Common myeloid progenitor, CD34-positive (primary cell): Measurements from ENCODE around the gene RANBP3.

Experiments used
- CTCF ChIA-PET: fragments of 350-600 bp; sonication (Branson Sonifier 250); formaldehyde crosslinking; loops from one replicate; lab custom pipeline; 2021; ENCODE audit warnings: antibody characterized with exemption; lab: Charles Lee
- POLR2A ChIA-PET: fragments of 350-600 bp; sonication (Branson Sonifier 250); formaldehyde crosslinking; loops from one replicate; lab custom pipeline; 2021; ENCODE audit warnings: antibody characterized with exemption; lab: Charles Lee
- DNase-seq, 3 donors: peaks; one replicate each; pipeline versions ENCODE4 v3.0.0 to v3.0.0-alpha.2; 2013
- H3K27ac ChIP-seq, 2 experiments: 1 replicate in 1 of 2; 2 replicates in 1 of 2; pipeline ENCODE4 v1.7.0; 2013; ENCODE audit warnings: inconsistent platforms in 2 of 2, low read length in 2 of 2, mild to moderate bottlenecking in 2 of 2, low read depth in 1 of 2, moderate library complexity in 1 of 2; ENCODE audit not compliant: severe bottlenecking in 2 of 2, insufficient read depth in 1 of 2, poor library complexity in 1 of 2
- H3K27me3 ChIP-seq, 5 experiments: replicated peaks in 2 of 5; 1 replicate in 3 of 5; 2 replicates in 2 of 5; pipeline versions ENCODE4 v1.6.1 to v1.7.0; 2013; ENCODE audit warnings: low read length in 4 of 5, mild to moderate bottlenecking in 2 of 5, moderate library complexity in 2 of 5, inconsistent platforms in 1 of 5; ENCODE audit not compliant: insufficient read depth in 5 of 5, control insufficient read depth in 4 of 5
- H3K36me3 ChIP-seq, 4 experiments: 1 replicate in 2 of 4; 2 replicates in 2 of 4; pipeline versions ENCODE4 v1.6.1 to v1.7.0; 2013; ENCODE audit warnings: low read length in 3 of 4, control low read depth in 1 of 4, mild to moderate bottlenecking in 1 of 4; ENCODE audit not compliant: control insufficient read depth in 4 of 4, insufficient read depth in 4 of 4
- H3K4me1 ChIP-seq, 4 experiments: 1 replicate in 3 of 4; 2 replicates in 1 of 4; pipeline versions ENCODE4 v1.6.1 to v1.7.1; 2013; ENCODE audit warnings: low read length in 3 of 4, mild to moderate bottlenecking in 3 of 4, control low read depth in 1 of 4, inconsistent platforms in 1 of 4, moderate library complexity in 1 of 4; ENCODE audit not compliant: control insufficient read depth in 4 of 4, insufficient read depth in 4 of 4; ENCODE audit errors: control extremely low read depth in 1 of 4
- H3K4me3 ChIP-seq, 7 experiments: 1 replicate in 4 of 7; 2 replicates in 3 of 7; pipeline versions ENCODE4 v1.5.1 to v1.7.0; 2013; ENCODE audit warnings: mild to moderate bottlenecking in 7 of 7, low read length in 6 of 7, moderate library complexity in 6 of 7, inconsistent platforms in 2 of 7, low read depth in 2 of 7, control low read depth in 1 of 7; ENCODE audit not compliant: insufficient read depth in 4 of 7, control insufficient read depth in 1 of 7; ENCODE audit errors: extremely low read depth in 1 of 7
- H3K9me3 ChIP-seq, 5 experiments: 1 replicate in 4 of 5; 2 replicates in 1 of 5; pipeline versions ENCODE4 v1.6.1 to v1.7.1; 2013; ENCODE audit warnings: low read length in 4 of 5, mild to moderate bottlenecking in 2 of 5, inconsistent platforms in 1 of 5, low read depth in 1 of 5, moderate library complexity in 1 of 5; ENCODE audit not compliant: control insufficient read depth in 4 of 5, insufficient read depth in 2 of 5; ENCODE audit errors: control extremely low read depth in 1 of 5
- WGBS: methylation state at CpG from one replicate; pipeline ENCODE4 v1.1.5; 2013; ENCODE audit not compliant: insufficient coverage; 5-methylcytosine and 5-hydroxymethylcytosine counted together

Gene RANBP3

DNA sequence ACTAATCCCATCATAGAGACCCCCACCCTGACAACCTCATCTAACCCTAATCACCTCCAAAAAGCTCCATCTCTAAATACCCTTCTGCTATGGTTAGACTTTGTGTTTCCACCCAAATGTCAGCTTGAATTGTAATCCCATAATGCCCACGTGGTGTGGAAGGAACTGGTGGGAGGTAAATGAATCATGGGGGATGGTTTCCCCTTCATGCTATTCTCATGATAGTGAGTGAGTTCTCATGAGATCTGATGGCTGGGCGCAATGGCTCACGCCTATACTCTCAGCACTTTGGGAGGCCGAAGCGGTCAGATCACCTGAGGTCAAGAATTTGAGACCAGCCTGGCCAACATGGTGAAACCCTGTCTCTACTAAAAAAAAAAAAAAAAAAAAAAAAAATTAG, 70.7 kb downstream of the RANBP3 start:
- Histone ChIP-seq H3K4me3 (no peak overlapping the region), H3K4me1 (peaks cover 0 to 22% (median 15%) of the 10 kb centered on the region in 4 experiments), H3K27ac (no peak overlapping the region), H3K36me3 (peaks cover 2 to 16% (median 9%) of the 10 kb centered on the region in 4 experiments), H3K9me3 (no peaks in the 10 kb centered on the region), H3K27me3 (no peaks in the 10 kb centered on the region)
- 80% methylated on average over 3 of the region's 5 CpGs for WGBS
- POLR2A ChIA-PET = no interaction called here
- DNase-seq = no peak
- CTCF ChIA-PET = no interaction called here

- Histone ChIP-seq H3K27ac (peak overlapping the region; percentile 78 to 83), H3K36me3 (peaks cover 2 to 21% (median 13%) of the 10 kb centered on the region in 4 experiments), H3K4me1 (peaks cover 0 to 25% (median 16%) of the 10 kb centered on the region in 4 experiments), H3K9me3 (no peaks in the 10 kb centered on the region), H3K4me3 (peak overlapping the region; percentile 34 to 100 (median 84)), H3K27me3 (no peaks in the 10 kb centered on the region)
- WGBS = 58% methylated on average over 25 of the region's 31 CpGs
- ChIA-PET POLR2A (interaction anchor here (1.4 kb wide), 1 partner anchor 114 kb away, joined by 3 read pairs; the partner anchor contains the start of gene DUS3L), CTCF (no interaction called here)
- no peak for DNase-seq
Measured at GRCh38 chr19:5905114-5905778, 72.7 kb downstream of the RANBP3 start.

DNA sequence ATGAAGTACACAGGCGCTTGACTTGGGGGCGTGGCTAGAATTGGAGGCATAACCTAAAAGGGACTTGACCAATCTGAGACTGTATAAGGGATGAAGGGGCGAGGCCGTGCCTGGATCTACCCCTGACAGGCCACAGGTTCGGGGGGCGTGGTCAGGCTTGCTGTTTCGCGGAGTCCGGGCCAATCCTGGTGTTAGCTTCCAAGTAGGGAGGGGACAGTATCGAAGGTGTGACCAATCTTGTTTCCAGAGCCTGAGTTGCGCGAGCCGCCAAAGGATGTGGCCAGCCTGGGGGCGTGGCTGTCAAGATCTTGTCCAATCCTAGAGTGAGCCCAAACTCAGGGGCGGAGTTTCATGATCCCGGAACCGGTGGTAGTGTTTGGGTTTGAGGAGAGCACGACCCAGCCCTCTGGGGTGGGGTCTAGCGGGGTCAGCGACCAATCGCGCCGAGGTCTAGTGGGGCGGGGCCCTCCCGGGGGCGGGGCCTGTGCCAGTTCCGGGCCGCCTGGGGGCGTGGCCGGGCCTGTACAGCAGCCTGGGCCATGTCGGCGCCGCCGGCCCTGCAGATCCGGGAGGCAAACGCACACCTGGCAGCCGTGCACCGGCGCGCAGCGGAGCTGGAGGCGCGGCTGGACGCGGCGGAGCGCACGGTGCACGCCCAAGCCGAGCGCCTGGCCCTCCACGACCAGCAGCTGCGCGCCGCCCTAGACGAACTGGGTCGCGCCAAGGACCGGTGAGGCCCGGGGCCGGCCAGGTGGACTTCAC, 73.4 kb downstream of the RANBP3 start, which contains the start of gene VMAC:
TSS of gene VMAC (plus strand) at position 521 of the 762 bp plus-strand sequence. CDS start at position 540, 19 bp downstream.
- peak; percentile 100 for DNase-seq
- POLR2A ChIA-PET = interaction anchor here (1.0 to 1.4 kb wide), 3 partner anchors 65 to 113 kb away, joined by 3 to 10 read pairs (median 3); partner anchors contain the start of genes DUS3L and FUT6
- no peaks in the 10 kb centered on the region for H3K9me3 ChIP-seq
- no peaks in the 10 kb centered on the region for H3K27me3 ChIP-seq
- peak within 1 kb of the TSS; percentile 84 to 100 (median 97) for H3K4me3 ChIP-seq
- H3K27ac ChIP-seq = peak within 1 kb of the TSS; percentile 94 to 97
- peaks cover 2 to 14% (median 12%) of the 10 kb centered on the region in 4 experiments for H3K36me3 ChIP-seq
- CTCF ChIA-PET = interaction anchor here (0.9 to 3.5 kb wide), 2 partner anchors 100 to 137 kb away, joined by 3 to 17 read pairs; partner anchors contain the start of gene NRTN
- 0% methylated on average over 56 of the region's 61 CpGs for WGBS
- H3K4me1 ChIP-seq = peaks cover 0 to 25% (median 16%) of the 10 kb centered on the region in 4 experiments

DNA sequence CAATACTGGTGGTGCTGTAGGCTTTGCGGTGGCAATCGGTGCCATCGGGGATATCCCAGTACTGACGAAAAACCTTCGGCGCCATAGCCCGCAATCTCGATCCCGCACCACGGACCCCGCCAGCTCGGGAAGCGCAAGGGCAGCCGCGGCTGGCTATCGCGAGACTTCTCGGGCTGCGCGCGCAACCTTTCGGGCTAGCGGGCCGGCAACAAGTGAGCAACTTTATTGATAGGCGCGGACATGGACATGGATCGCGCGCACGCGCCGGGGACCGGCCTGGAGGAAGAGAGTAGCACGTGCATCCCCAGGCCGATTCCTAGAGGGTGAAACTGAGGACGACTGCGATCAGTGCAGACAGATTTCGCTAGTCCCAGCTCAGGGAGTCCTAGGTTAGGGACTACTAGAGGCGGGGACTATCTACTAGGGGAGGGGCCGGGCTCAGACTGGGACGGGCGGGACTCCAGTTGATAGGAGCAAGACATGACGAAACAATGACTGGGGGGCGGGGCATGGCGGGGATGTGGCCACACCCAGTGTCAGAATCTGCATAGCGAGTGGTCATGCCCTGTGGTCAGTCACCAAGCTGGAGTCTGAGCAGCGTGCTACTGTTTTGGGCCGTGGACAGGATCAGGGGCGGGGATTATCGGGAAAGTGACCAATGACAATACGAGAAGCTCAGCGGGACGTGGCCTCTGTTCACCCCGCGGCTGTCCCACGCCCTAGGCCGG, 74.2 kb downstream of the RANBP3 start, which contains the start of gene NDUFA11:
TSS of gene NDUFA11 (minus strand) at position 167 of the 728 bp plus-strand sequence. CDS start at position 85, 82 bp downstream.
- POLR2A ChIA-PET = interaction anchor here (1.0 to 1.7 kb wide), 5 partner anchors 64 to 112 kb away, joined by 3 to 10 read pairs (median 3); partner anchors contain the start of genes DUS3L and FUT6
- H3K27me3 ChIP-seq = no peaks in the 10 kb centered on the region
- H3K27ac ChIP-seq = peak within 1 kb of the TSS; percentile 94 to 97
- DNase-seq = peak; percentile 95 to 97 (median 97)
- H3K4me1 ChIP-seq = peaks cover 0 to 25% (median 16%) of the 10 kb centered on the region in 4 experiments
- H3K36me3 ChIP-seq = peaks cover 0 to 11% (median 8%) of the 10 kb centered on the region in 4 experiments
- H3K9me3 ChIP-seq = no peaks in the 10 kb centered on the region
- H3K4me3 ChIP-seq = peak within 1 kb of the TSS; percentile 61 to 100 (median 97)
- CTCF ChIA-PET = interaction anchor here (0.9 to 3.5 kb wide), 5 partner anchors 11 to 138 kb away, joined by 3 to 17 read pairs (median 3); partner anchors contain the start of gene NRTN
- WGBS = under 1% methylated on average over 56 of the region's 57 CpGs

GRCh38 chr19:5903056-5903623, 74.8 kb downstream of the RANBP3 start:
- no peaks in the 10 kb centered on the region for H3K9me3 ChIP-seq
- CTCF ChIA-PET = interaction anchor here (1.0 to 3.5 kb wide), 4 partner anchors 10 to 106 kb away, joined by 3 to 17 read pairs (median 4); partner anchors contain the start of gene NRTN
- H3K4me1 ChIP-seq = peaks cover 0 to 25% (median 16%) of the 10 kb centered on the region in 4 experiments
- H3K4me3 ChIP-seq = peak overlapping the region; percentile 61 to 100 (median 97)
- peak; percentile 22 to 80 (median 74) for DNase-seq
- POLR2A ChIA-PET = interaction anchor here (0.6 to 1.7 kb wide), 4 partner anchors 64 to 122 kb away, joined by 3 to 7 read pairs (median 4); partner anchors contain the start of gene FUT6
- no peaks in the 10 kb centered on the region for H3K27me3 ChIP-seq
- WGBS = under 1% methylated on average over 22 of the region's 27 CpGs
- H3K27ac ChIP-seq = peak overlapping the region; percentile 94 to 97
- peaks cover 0 to 14% (median 5%) of the 10 kb centered on the region in 4 experiments for H3K36me3 ChIP-seq

DNA sequence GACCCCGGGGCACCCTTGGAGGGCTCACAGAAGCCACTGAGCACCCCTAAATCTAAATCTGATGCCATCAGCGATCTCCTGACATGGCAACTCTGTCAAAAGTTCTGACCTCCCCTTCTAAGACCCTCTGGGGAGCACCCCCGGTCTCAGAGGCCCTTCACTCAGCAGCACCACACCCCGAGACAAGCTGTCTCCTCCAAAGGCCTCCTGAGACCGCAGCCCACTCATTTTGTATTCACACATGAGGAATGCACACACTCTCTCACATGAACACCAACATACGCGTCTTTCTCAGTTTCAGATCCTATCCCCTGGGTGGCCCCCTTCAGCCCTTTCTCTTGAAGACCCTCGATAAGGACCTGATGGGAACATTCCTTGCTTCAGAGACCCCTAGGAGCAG, 77.0 kb downstream of the RANBP3 start:
- ChIA-PET CTCF (interaction anchor here (1.4 to 1.6 kb wide), 2 partner anchors 9 to 97 kb away, joined by 3 to 5 read pairs; no protein-coding TSS in a partner anchor), POLR2A (no interaction called here)
- Histone ChIP-seq H3K4me3 (no peak overlapping the region), H3K4me1 (peaks cover 0 to 25% (median 16%) of the 10 kb centered on the region in 4 experiments), H3K27me3 (no peaks in the 10 kb centered on the region), H3K9me3 (no peaks in the 10 kb centered on the region), H3K36me3 (peaks cover 0 to 28% (median 16%) of the 10 kb centered on the region in 4 experiments), H3K27ac (no peak overlapping the region)
- no peak for DNase-seq
- 98% methylated on average over 8 of the region's 8 CpGs for WGBS
